Stimulated activated CD4-positive, alpha-beta T cell treated with anti-CD3 and anti-CD28 coated beads, Interleukin-2, amount 100 ng/mL, for 4 hours (primary cell): Measurements from ENCODE around the gene PSMD2.

Experiments
- DNase-seq: peaks from one replicate; pipeline ENCODE4 v3.0.0-alpha.2; 2020; ENCODE audit warnings: low read depth

Gene PSMD2

GRCh38 chr3:184317201-184317600 lies 18.2 kb downstream of the PSMD2 start:
- no peak for DNase-seq

GRCh38 chr3:184320104-184320445 lies 21.0 kb downstream of the PSMD2 start:
- peak; percentile 47 for DNase-seq

GRCh38 chr3:184321666-184322065 lies 22.6 kb downstream of the PSMD2 start:
- no peak for DNase-seq

- DNase-seq: no peak
Observed at GRCh38 chr3:184322731-184323487, 23.9 kb downstream of the PSMD2 start.

GRCh38 chr3:184323696-184324095 lies 24.7 kb downstream of the PSMD2 start:
- DNase-seq: no peak

- DNase-seq: no peak
Observed at GRCh38 chr3:184325269-184325668, 26.2 kb downstream of the PSMD2 start.

GRCh38 chr3:184325715-184326369 lies 26.8 kb downstream of the PSMD2 start:
- peak; percentile 52 for DNase-seq

- DNase-seq: no peak
Observed at GRCh38 chr3:184327171-184327570, 28.1 kb downstream of the PSMD2 start.

GRCh38 chr3:184328516-184328915 lies 29.5 kb downstream of the PSMD2 start:
- no peak for DNase-seq

- no peak for DNase-seq
Observed at GRCh38 chr3:184332370-184333090, 33.5 kb downstream of the PSMD2 start.

- DNase-seq: no peak
Observed at GRCh38 chr3:184333190-184333589, 34.1 kb downstream of the PSMD2 start.

- no peak for DNase-seq
Observed at GRCh38 chr3:184333700-184334099, 34.7 kb downstream of the PSMD2 start.

- peak; percentile 28 for DNase-seq
Observed at GRCh38 chr3:184334470-184335158, 35.6 kb downstream of the PSMD2 start.

- no peak for DNase-seq
Observed at GRCh38 chr3:184335291-184335660, 36.2 kb downstream of the PSMD2 start.

- peak; percentile 83 for DNase-seq
Observed at GRCh38 chr3:184335661-184336546, 36.9 kb downstream of the PSMD2 start.

- DNase-seq: no peak
Observed at GRCh38 chr3:184336547-184337398, 37.7 kb downstream of the PSMD2 start.

GRCh38 chr3:184337399-184337714 lies 38.3 kb downstream of the PSMD2 start, which contains the start of gene FAM131A:
FAM131A (plus strand) TSS chr3:184337600; CDS start chr3:184337631, 31 bp downstream.
- DNase-seq: no peak

- no peak for DNase-seq
Observed at GRCh38 chr3:184337981-184338380, 38.9 kb downstream of the PSMD2 start.

GRCh38 chr3:184338511-184338945 lies 39.5 kb downstream of the PSMD2 start:
- no peak for DNase-seq

- DNase-seq: no peak
Observed at GRCh38 chr3:184339001-184339400, 40.0 kb downstream of the PSMD2 start.
